GM18498 (cell line): Measurements from ENCODE around the gene RFC2.
A peak's percentile ranks its signal among the peaks of the same experiment; 100 is the strongest.
"Not testable (repeated sequence)": the region's sequence is repeated elsewhere in the genome, so short reads cannot be mapped to it uniquely, and the experiment has no call there.

Experiments used
- ATAC-seq: cut with Tn5 transposase; IDR thresholded peaks from one replicate; pipeline ENCODE4 v1.9.1; 2021; ENCODE audit warnings: mild to moderate bottlenecking, moderate library complexity; ENCODE audit not compliant: unreplicated experiment

RFC2 gene

DNA sequence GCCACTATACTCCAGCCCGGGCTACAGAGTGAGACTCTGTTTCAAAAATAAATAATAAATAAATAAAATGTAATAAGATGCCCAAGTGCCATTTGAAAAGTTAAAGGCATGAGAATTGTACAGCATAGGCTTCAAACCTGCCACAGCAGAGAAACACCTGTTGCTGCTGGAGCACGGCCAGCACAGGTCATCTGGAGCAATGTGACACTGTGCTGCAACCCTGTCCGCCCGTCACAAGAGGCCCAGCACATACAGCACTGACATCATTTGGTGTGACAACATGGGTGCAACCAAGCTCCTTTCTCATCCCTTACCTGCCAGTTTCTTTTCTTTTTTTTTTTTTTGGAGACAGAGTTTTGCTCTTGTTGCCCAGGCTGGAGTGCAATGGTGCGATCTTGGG, 1.3 kb downstream of the RFC2 start:
- no peak for ATAC-seq

DNA sequence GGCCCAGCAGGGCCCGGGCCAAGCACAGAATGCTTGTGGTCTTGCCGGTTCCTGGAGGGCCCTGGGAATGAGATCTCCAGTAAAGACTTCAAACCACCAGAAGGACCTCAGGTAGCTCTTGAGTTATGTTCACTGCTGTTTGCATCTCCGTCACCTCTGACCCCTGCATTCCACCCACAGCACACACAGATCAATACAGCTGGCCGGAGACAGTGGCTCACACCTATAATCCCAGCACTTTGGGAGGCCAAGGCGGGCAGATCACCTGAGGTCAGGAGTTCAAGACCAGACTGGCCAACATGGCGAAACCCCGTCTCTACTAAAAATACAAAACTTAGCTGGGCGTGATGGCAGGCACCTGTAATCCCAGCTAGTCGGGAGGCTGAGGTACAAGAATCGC, 5.1 kb downstream of the RFC2 start:
- not testable (repeated sequence) for ATAC-seq

DNA sequence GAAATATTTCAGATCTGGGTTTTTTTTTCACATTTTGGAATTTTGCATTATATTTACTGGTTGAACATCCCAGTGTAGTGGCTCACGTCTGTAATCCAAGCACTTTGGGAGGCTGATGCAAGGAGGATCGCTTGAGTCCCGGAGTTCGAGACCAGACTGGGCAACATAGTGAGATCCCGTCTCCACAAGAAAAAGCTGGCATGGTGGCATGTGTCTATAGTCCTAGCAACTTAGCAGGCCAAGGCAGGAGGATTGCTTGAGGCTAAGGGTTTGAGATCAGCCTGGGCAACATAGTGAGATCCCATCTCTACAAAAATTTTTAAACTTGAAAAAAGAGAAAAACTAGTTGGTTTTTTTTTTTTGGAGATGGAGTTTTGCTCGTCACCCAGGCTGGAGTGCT, 6.0 kb downstream of the RFC2 start:
- ATAC-seq, result no peak

DNA sequence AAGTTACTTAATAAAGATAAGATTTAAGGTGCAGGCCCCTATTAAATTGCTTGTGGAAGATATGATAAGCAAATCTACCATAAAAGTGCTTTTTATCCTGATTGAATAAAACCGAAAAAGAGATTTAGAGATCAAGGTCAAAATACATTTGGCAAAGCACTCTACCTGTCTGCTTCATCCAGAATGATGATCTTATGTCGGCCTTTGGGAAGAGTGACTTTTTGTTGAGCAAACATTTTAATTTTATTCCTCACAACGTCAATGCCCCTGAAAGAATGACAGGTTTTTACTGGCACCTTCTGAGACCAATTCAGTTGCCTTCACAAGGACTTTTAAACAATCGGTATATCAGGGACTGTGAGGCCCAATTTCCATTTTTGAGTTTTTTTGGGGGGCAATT, 7.7 kb downstream of the RFC2 start:
- ATAC-seq, result no peak

DNA sequence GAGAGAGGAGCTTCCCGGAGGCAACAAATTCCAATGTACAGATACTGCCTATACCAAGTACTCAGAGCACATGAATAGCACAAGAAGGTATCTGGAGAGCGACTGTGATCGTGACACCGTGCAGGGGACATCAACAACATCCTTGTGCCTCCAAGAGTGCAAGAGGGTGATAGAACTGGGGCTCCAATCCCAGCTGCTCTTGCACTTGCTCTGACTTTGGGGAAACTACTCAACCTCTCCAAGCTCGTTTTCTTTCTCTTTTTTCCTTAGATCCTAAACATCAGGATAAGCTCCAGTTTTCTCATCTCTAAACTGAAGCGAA, 12.1 kb downstream of the RFC2 start:
- ATAC-seq, result no peak

DNA sequence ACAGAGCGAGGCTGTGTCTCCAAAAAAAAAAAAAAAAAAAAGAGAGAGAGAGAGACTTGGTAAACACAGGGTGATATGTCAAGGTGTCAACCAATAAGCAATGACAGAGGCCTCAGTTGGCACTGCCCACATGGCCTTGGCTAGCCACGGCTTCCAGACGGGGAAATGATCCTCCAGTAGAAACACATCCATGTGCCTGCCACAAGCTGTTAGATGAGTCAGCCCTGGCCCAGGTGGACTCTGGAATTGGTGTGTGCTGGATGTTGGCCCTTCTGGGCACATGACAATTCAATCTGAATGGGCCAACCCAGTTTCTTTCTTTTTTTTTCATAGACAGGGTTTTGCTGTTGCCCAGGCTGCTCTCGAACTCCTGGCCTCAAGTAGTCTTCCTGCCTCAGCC, 13.7 kb downstream of the RFC2 start:
- ATAC-seq, result no peak

- no peak for ATAC-seq
Measured at GRCh38 chr7:74236284-74236683, 17.9 kb downstream of the RFC2 start.

GRCh38 chr7:74235518-74236268, 18.5 kb downstream of the RFC2 start:
- no peak for ATAC-seq

DNA sequence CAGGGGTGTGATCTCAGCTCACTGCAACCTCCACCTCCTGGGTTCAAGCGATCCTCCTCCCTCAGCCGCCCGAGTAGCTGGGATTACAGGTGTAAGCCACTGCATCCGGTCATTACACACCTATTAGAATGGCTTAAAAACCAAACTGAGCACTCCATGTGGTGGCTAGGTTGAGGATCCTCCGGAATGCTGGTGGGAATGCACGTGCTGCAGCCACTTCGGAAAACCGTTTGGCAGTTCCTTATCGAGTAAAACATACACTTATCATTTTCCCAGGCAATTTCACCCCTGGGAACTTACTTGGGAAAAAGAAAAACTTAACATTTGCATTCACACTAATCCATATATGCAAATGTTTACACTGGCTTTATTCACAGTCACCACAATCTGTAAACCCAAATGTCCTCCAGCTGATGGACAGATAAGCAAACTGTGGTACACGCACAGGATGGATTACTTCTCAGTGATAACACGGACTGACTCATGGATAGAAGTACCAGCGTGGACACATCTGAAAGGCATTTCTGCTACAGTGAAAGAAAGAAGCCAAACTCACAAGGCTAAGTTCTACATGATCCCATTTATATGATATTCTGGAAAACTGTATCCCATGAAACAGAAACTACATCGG, 20.4 kb downstream of the RFC2 start:
- ATAC-seq, result no peak

- peak; percentile 82 for ATAC-seq
Measured at GRCh38 chr7:74231232-74231590, 23.0 kb downstream of the RFC2 start.

DNA sequence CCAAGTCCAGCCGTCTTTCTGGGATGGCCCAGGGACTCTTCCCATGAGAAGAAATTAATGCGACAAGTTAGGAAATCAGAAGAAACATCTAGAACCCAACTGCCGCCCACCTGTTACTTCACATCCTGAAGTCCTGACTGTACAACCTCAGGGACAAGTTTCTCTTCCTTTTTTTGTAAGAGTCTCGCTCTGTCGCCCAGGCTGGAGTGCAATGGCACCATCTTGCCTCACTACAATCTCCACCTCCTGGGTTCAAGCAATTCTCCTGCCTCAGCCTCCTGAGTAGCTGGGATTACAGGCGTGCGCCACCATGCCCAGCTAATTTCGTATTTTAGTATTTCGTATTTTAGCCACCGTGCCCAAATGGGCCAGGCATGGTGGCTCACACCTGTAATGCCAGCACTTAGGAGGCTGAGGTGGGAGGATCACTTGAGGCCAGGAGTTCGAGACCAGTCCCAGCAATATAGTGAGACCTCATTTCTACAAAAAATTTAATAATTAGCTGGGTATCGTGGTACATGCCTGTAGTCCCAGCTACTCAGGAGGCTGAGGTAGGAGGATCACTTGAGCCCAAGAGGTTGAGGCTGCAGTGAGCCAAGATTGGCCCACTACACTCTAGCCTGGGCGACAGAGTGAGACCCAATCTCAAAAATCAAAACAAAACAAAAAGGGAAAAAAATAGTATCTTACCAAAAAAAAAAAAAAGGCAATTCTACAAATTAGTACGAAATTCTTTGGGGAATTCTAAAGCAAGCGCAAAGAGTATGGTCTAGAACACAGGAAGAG, 23.6 kb downstream of the RFC2 start:
- ATAC-seq, result peak; percentile 47

DNA sequence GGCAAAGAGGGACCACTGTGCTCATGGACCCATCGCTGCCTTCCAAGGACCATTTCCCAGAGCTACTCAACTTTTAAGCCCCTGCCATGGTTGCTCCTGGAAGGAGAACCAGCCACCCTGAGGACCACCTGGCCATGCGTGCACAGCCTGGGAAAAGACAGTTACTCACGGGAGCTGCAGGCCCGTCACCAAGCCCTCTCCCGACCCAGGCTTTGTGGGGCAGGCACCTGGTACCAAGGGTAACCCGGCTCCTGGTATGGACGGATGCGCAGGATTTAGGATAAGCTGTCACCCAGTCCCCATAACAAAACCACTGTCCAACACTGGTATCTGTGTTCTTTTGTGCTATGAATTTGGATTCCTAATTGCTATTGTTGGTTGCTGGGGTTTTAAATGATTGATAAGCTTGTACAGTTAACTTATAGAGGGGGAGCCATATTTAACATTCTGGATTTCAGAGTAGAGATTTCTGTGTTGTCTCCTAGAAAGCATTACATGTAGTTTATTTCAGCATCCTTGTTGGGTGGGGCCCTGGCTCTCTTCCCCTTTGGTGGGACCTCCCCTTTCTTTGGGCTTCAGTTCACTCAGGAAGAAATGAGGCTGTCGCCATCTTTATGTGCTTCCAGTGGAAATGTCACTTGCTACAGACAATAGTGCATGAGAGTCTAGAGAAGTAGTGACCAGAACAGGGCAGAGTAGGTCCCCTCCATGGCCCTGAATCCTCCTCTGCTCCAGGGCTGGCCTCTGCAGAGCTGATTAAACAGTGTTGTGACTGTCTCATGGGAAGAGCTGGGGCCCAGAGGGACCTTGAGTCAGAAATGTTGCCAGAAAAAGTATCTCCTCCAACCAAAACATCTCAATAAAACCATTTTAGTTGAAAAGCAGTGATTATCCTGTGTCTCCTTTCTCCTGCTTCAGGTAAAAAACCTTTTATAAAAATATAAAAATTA, 25.0 kb downstream of the RFC2 start:
- no peak for ATAC-seq

- no peak for ATAC-seq
Measured at GRCh38 chr7:74226633-74227032, 27.6 kb downstream of the RFC2 start.

DNA sequence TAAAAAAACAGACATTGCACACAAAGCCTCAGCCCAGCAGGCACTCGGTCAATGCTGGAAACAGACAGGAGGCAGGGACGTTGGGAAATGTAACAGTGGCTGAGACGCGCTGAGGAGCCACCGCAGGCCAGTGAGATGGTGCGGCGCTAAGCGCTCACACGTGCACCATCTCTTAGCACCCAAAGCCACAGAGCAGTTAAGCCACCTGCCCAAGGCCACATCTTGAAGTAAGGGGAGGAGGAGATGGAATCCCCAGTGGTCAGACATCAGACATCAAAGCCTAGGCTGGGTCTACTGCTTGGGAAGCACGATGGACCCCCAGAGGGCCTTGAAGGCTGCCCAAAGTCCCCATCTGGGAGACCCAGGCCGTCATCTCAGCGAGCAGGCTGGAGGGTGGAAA, 28.8 kb downstream of the RFC2 start:
- no peak for ATAC-seq

DNA sequence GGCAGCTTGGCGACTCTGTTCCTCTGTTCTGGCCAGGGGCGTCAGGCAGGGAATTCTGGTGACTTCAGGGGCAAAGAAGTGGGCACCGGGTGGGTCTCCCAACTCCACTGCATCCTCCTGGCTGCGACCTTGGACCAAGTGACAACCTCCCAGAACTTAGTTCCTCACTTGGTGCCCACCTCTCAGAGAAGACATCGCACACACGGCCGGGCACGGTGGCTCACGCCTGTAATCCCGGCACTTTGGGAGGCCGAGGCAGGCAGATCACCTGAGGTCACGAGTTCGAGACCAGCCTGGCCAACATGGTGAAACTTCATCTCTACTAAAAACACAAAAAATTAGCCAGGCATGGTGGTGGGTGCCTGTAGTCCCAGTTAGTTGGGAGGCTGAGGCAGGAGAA, 29.3 kb downstream of the RFC2 start:
- not testable (repeated sequence) for ATAC-seq

DNA sequence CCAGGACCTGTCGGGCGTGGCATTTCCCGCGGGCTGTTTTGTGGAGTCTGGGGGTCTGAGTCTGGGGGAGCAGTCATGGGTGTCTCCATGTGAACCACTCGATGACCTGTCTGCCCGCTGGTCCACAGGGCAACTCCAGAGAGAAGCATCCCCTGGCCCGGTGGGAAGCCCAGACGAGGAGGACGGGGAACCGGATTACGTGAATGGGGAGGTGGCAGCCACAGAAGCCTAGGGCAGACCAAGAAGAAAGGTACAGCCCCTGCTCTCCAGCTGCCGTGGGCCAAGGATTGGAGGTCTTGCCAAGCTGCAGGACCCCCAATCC, 29.7 kb downstream of the RFC2 start:
- ATAC-seq, result no peak

DNA sequence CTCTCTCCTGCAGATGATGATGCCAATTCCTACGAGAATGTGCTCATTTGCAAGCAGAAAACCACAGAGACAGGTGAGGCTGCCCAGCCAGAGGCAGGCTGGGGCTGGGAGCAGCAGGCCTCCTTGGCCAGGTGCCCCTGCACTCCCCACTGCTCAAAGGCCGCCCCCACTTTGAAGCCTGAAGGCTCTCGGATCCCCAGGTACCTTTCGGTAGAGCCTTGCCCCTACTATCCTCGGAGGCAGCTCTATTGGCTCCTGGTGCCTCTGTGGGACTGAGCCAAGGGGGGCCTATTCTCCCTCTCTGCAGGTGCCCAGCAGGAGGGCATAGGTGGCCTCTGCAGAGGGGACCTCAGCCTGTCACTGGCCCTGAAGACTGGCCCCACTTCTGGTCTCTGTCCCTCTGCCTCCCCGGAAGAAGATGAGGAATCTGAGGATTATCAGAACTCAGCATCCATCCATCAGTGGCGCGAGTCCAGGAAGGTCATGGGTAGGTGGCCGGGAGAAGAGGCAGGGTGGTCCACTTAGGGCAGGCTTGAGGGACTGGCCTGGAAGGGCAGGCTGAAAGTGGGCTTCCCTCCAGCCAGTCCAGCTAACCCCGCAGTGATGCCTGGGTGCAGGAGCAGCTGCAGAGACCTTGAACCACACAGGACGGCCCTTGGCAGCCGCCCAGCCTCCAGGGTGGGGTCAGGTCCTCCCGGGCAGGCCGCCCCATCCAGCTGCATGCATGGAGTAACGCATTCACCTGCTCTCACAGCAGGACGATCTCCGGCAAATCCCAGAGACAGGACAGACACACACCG, 30.3 kb downstream of the RFC2 start:
- ATAC-seq, result no peak

GRCh38 chr7:74222851-74223710, 31.1 kb downstream of the RFC2 start:
- no peak for ATAC-seq

GRCh38 chr7:74221713-74222112, 32.5 kb downstream of the RFC2 start:
- ATAC-seq, result no peak

GRCh38 chr7:74220229-74220628, 34.0 kb downstream of the RFC2 start:
- ATAC-seq, result no peak
